OCI-LY7 (cell line): ENCODE measurements around the gene DRD4.

Source experiments
- CTCF ChIP-seq: fragments of 200-600 bp; sonication (generic); conservative IDR thresholded peaks from 2 replicates; pipeline ENCODE4 v1.5.1; 2014; ENCODE audit warnings: mild to moderate bottlenecking, antibody characterized with exemption, low read length, moderate library complexity, mixed read lengths
- EZH2phosphoT487 ChIP-seq: fragments of 200-600 bp; sonication (generic); IDR thresholded peaks from 2 replicates; pipeline ENCODE4 v1.6.1; 2018; ENCODE audit warnings: low read depth, borderline replicate concordance, mild to moderate bottlenecking, mixed run types, antibody characterized with exemption, low read length, moderate library complexity, mixed read lengths

- TF ChIP-seq CTCF (no peak), EZH2phosphoT487 (no peak)
These were observed 44.6 kb upstream of the DRD4 start for GRCh38 chr11:592501-592900.
